CD8-positive, alpha-beta memory T cell (primary cell): ENCODE measurements around the gene SMPD4. TPM values are rescaled to one million over a fixed set of nuclear protein-coding genes. Genes with fewer than 3 reads are reported as not detected.
"Not testable (repeated sequence)": the region's sequence is repeated elsewhere in the genome, so short reads cannot be mapped to it uniquely, and the experiment has no call there.

Experiments used
- CTCF ChIA-PET: fragments of 350-600 bp; sonication (Branson Sonifier 250); formaldehyde crosslinking; loops from one replicate; lab custom pipeline; 2021; ENCODE audit warnings: antibody characterized with exemption; lab: Charles Lee
- POLR2A ChIA-PET: fragments of 350-600 bp; sonication (Branson Sonifier 250); formaldehyde crosslinking; loops from one replicate; lab custom pipeline; 2021; ENCODE audit warnings: antibody characterized with exemption; lab: Charles Lee
- DNase-seq, 5 donors: peaks; one replicate each; pipeline versions ENCODE4 v3.0.0 to v3.0.0-alpha.2; 2020 to 2022; ENCODE audit warnings: mixed read lengths in 1 of 5
- H3K27ac ChIP-seq: one replicate; pipeline ENCODE4 v1.7.0; 2013; ENCODE audit warnings: low read depth, mild to moderate bottlenecking, low read length, moderate library complexity
- H3K27me3 ChIP-seq: 2 replicates; pipeline ENCODE4 v1.7.0; 2013; ENCODE audit warnings: low read length, mild to moderate bottlenecking; ENCODE audit not compliant: insufficient read depth, poor library complexity, severe bottlenecking
- H3K36me3 ChIP-seq: 2 replicates; pipeline ENCODE4 v1.7.0; 2013; ENCODE audit warnings: mild to moderate bottlenecking, low read length, moderate library complexity; ENCODE audit not compliant: insufficient read depth
- H3K4me1 ChIP-seq: 2 replicates; pipeline ENCODE4 v1.7.0; 2013; ENCODE audit warnings: mild to moderate bottlenecking, low read length, moderate library complexity; ENCODE audit not compliant: insufficient read depth
- H3K4me3 ChIP-seq: 2 replicates; pipeline ENCODE4 v1.7.0; 2013; ENCODE audit warnings: mild to moderate bottlenecking, low read length
- H3K9me3 ChIP-seq: 2 replicates; pipeline ENCODE4 v1.7.0; 2013; ENCODE audit warnings: mild to moderate bottlenecking, low read length
- H3K27ac Mint-ChIP-seq, 8 donors: one replicate each; pipeline ENCODE4 v1.8.0; 2020 to 2021; ENCODE audit warnings: mixed read lengths in 8 of 8, mild to moderate bottlenecking in 6 of 8, inconsistent platforms in 3 of 8, moderate library complexity in 3 of 8
- H3K27me3 Mint-ChIP-seq, 2 donors: one replicate each; pipeline ENCODE4 v1.8.0; 2020 to 2021; ENCODE audit warnings: mixed read lengths in 2 of 2, mild to moderate bottlenecking in 1 of 2, moderate library complexity in 1 of 2
- H3K36me3 Mint-ChIP-seq, 3 donors: one replicate each; pipeline ENCODE4 v1.8.0; 2020 to 2021; ENCODE audit warnings: mixed read lengths in 3 of 3, inconsistent platforms in 1 of 3, mild to moderate bottlenecking in 1 of 3
- H3K4me1 Mint-ChIP-seq, 3 donors: one replicate each; pipeline ENCODE4 v1.8.0; 2020 to 2021; ENCODE audit warnings: mixed read lengths in 3 of 3, inconsistent platforms in 1 of 3, mild to moderate bottlenecking in 1 of 3
- H3K4me3 Mint-ChIP-seq, 7 donors: one replicate each; pipeline ENCODE4 v1.8.0; 2020 to 2021; ENCODE audit warnings: mixed read lengths in 7 of 7, mild to moderate bottlenecking in 6 of 7, moderate library complexity in 4 of 7, inconsistent platforms in 2 of 7
- H3K9me3 Mint-ChIP-seq, 5 donors: one replicate each; pipeline ENCODE4 v1.8.0; 2020 to 2022; ENCODE audit warnings: mixed read lengths in 5 of 5, mild to moderate bottlenecking in 3 of 5, moderate library complexity in 2 of 5, inconsistent platforms in 1 of 5
- polyA plus RNA-seq: library from polyadenylated mRNA; unstranded; fragments of 300-500 nt; fragmentation: Illumina TruSeq; gene quantifications from one replicate; pipeline ENCODE4 v1.2.3, GENCODE V29; 2021
- total RNA-seq, 2 experiments: library from RNA; stranded (reverse); gene quantifications; one replicate each; pipeline ENCODE4 v1.2.3, GENCODE V29; 2021

SMPD4 gene
- total and polyA plus RNA-seq, 3 experiments from 2014 or later: 43.2 to 113 (median 111) TPM

DNA sequence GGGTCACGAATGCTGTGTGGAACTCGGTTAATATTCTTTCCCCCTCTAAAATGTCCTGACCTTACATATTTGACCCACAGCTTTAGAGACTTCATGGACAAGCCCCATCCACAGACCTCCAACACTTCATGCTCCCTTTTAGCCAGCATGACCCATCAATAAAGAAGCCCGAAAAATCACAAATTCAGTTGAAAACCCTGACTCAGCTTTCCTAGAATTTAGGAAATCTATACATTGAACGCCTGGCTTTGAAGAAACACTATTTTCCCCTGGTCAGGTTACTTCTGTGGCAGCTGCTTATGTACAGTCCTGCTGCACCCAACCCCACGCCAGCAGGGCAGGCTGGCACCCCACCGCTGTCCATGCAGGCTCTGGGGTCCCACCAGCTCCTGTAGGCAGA is 9.9 kb upstream of the SMPD4 start:
- H3K27ac ChIP-seq, H3K27me3 Mint-ChIP-seq, H3K9me3 ChIP-seq, H3K9me3 Mint-ChIP-seq, H3K4me1 Mint-ChIP-seq, H3K4me1 ChIP-seq, POLR2A ChIA-PET, H3K27ac Mint-ChIP-seq, H3K4me3 Mint-ChIP-seq, CTCF ChIA-PET, H3K27me3 ChIP-seq, H3K4me3 ChIP-seq, H3K36me3 ChIP-seq, DNase-seq: not testable (repeated sequence)
- H3K36me3 Mint-ChIP-seq: peaks cover 0 to 16% (median 5%) of the 10 kb centered on the region in 3 donors

DNA sequence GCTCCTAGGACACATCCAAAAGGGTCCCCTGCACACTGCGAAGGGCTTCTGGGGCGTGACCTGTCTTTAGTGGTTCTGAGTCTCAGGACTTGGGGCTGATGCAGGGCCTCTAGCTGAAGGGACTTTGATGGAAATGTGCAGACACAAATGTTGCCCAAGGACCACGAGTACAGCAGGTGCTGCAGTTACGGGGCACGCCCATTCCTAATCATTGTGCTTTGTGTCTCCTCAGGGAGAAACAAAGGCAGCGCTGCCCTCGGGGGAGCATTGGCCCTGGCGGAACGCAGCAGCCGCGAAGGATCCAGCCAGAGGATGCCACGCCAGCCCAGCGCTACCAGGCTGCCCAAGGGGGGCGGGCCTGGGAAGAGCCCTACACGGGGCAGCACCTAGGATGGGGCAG is 8.8 kb upstream of the SMPD4 start:
- no peak for DNase-seq
- peaks cover 0 to 6% (median 2%) of the 10 kb centered on the region in 3 donors for H3K4me1 Mint-ChIP-seq
- no peak overlapping the region for H3K4me3 Mint-ChIP-seq
- no peaks in the 10 kb centered on the region for H3K4me1 ChIP-seq
- no peaks in the 10 kb centered on the region for H3K9me3 Mint-ChIP-seq
- ChIA-PET POLR2A (no interaction called here), CTCF (no interaction called here)
- H3K36me3 ChIP-seq: no peaks in the 10 kb centered on the region
- H3K27ac Mint-ChIP-seq: no peak overlapping the region
- H3K27ac ChIP-seq: no peak overlapping the region
- no peaks in the 10 kb centered on the region for H3K9me3 ChIP-seq
- peaks cover 0 to 16% (median 5%) of the 10 kb centered on the region in 3 donors for H3K36me3 Mint-ChIP-seq
- peaks cover 0 to 2% of the 10 kb centered on the region in 2 donors for H3K27me3 Mint-ChIP-seq
- H3K27me3 ChIP-seq: no peaks in the 10 kb centered on the region
- no peak overlapping the region for H3K4me3 ChIP-seq

DNA sequence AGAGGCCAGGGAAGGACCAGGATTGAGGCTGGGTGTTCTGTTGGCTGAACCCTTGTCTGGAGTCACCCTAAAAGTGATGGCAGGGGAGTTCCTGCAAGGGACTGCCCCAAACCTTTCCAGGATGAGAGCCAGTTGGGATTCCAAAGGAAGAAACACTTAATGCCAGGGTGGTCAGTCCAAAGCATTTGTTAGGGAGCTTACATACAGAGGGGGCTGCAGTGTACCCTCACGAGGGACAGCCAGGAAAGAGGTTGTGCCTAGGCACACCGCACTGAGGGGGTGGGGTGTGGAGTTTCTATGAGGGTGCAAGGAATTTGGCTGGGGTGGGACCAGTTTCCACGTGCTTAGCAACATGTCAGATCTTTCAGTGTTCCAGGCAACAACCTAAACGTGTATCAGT is 7.6 kb upstream of the SMPD4 start:
- Mint-ChIP-seq H3K27ac (peak overlapping the region in 2 of 8 donors; percentile 23 to 71), H3K36me3 (peaks cover 0 to 16% (median 5%) of the 10 kb centered on the region in 3 donors)
- H3K4me1 Mint-ChIP-seq, H3K27ac ChIP-seq, H3K27me3 ChIP-seq, H3K27me3 Mint-ChIP-seq, H3K4me3 ChIP-seq, CTCF ChIA-PET, DNase-seq, H3K36me3 ChIP-seq, POLR2A ChIA-PET, H3K9me3 Mint-ChIP-seq, H3K9me3 ChIP-seq, H3K4me1 ChIP-seq, H3K4me3 Mint-ChIP-seq: not testable (repeated sequence)

DNA sequence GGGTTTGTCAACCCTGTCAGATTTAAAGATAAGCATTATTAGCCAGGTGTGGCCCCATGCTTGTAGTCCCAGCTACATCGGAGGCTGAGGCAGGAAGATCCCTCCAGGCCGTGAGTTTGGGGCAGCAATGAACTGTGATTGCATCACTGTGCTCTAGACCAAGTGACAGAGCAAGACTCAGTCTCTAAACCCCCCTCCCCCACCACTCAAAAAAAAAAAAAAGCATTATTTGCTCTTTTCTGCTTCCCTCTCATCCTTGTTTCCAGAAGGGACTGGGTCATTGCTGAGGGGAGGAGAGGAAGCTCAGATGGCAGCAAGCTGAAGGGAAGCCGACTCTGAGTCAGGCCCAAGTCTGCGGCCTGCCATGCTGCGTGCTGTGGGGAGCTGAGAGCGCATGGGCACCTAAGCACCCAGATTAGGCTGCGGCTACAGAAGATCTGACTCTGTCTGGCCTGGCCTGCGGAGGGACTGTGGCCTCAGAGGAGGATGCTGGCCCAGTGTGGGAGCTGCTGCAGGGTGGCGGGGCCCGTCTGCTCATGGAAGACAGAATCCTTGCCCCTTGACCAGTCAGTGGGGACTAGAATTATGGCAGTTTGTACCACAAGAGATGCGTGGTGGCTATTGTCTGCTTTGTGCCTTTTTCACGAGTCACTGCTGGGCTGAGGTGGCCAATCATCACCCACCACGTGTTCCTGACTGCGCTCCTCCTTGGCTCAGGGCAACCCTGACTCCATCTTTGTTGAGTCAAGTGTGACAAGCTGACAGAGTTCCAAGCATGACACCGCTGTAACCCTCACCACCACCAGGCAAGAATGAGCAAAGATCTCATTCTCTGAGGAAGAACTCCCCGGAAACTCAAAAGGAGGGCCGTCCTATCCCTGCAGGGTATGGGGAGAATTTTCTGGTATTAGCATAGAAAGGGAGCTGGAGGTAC is 6.7 kb upstream of the SMPD4 start:
- H3K4me3 ChIP-seq, POLR2A ChIA-PET, H3K9me3 Mint-ChIP-seq, H3K36me3 ChIP-seq, CTCF ChIA-PET, DNase-seq, H3K27me3 Mint-ChIP-seq, H3K9me3 ChIP-seq, H3K4me3 Mint-ChIP-seq, H3K27me3 ChIP-seq, H3K27ac ChIP-seq: not testable (repeated sequence)
- Mint-ChIP-seq H3K4me1 (peaks cover 5 to 16% (median 10%) of the 10 kb centered on the region in 3 donors), H3K27ac (peak overlapping the region in 1 of 8 donors; percentile 19), H3K36me3 (peaks cover 0 to 18% (median 7%) of the 10 kb centered on the region in 3 donors)
- H3K4me1 ChIP-seq: peaks cover 10% of the 10 kb centered on the region

DNA sequence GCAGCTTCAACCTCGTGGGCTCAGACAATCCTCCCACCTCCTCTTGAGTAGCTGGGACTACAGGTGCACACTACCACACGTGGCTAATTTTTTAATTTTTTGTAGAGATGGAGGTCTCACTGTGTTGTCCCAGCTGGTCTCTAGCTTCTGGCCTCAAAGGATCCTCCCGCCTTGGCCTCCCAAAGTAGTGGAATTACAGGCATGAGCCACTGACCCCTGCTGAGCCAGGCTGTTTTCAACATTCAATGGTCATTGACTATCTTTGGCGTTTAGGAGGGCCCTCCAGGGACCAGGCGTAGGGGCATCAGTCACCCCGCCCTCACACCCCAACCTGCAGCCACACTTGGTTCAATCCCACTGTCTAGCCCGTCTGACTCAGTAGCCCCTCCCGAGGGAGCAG is 5.9 kb upstream of the SMPD4 start:
- Histone ChIP-seq H3K4me1 (peaks cover 15% of the 10 kb centered on the region), H3K27me3 (no peaks in the 10 kb centered on the region), H3K4me3 (no peak overlapping the region), H3K27ac (no peak overlapping the region), H3K9me3 (no peaks in the 10 kb centered on the region), H3K36me3 (no peaks in the 10 kb centered on the region)
- H3K4me3 Mint-ChIP-seq: no peak overlapping the region
- peaks cover 5 to 19% (median 13%) of the 10 kb centered on the region in 3 donors for H3K4me1 Mint-ChIP-seq
- no peak for DNase-seq
- ChIA-PET POLR2A (no interaction called here), CTCF (no interaction called here)
- H3K9me3 Mint-ChIP-seq: no peaks in the 10 kb centered on the region
- peak overlapping the region in 2 of 8 donors; percentile 69 to 82 for H3K27ac Mint-ChIP-seq
- peaks cover 0 to 17% (median 7%) of the 10 kb centered on the region in 3 donors for H3K36me3 Mint-ChIP-seq
- H3K27me3 Mint-ChIP-seq: no peaks in the 10 kb centered on the region

DNA sequence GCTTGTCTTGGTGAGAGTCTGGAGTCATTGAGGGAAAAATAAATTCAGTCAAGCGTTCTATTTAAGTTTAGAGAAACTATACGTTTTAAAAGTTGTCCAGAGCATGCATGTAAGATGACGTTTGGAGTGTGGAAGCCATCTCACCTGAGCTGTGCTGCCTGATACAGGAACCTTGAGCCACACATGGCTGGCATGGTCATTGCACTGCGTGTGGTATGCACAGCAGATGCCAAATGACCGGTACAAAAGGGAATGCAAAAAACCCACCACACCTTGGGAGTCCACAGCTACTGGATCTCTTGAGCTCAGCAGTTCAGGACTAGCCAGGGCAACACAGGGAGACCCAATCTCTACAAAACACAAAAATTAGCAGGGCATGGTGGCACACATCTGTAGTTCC is 5.0 kb upstream of the SMPD4 start:
- Histone ChIP-seq H3K36me3 (no peaks in the 10 kb centered on the region), H3K4me1 (peaks cover 15% of the 10 kb centered on the region), H3K27ac (no peak overlapping the region), H3K27me3 (no peaks in the 10 kb centered on the region), H3K4me3 (no peak overlapping the region), H3K9me3 (no peaks in the 10 kb centered on the region)
- Mint-ChIP-seq H3K4me3 (peak overlapping the region in 1 of 7 donors; percentile 7), H3K27me3 (peaks cover 0 to 1% of the 10 kb centered on the region in 2 donors), H3K27ac (peak overlapping the region in 1 of 8 donors; percentile 56), H3K9me3 (no peaks in the 10 kb centered on the region), H3K4me1 (peaks cover 5 to 21% (median 14%) of the 10 kb centered on the region in 3 donors), H3K36me3 (peaks cover 0 to 17% (median 5%) of the 10 kb centered on the region in 3 donors)
- ChIA-PET POLR2A (no interaction called here), CTCF (no interaction called here)
- DNase-seq: no peak

DNA sequence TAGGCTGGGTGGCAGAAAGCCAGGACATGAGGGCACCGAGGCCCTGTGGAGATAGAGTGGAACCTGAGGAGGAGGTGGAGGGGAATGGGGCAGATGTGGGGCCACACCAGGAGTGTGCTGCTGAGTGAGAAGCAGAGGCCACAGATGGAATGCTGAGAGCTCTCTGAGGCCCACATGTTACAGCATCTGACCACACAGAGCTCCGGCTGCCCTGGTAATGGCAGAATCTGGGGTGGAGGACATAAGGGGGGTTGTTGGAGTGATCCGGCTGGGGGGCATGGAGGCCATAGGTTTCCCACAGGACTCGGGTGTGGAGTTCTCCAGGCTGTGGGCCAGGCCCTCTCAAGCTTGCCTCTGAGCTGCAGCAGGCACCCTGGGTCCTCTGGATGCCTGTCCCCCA is 4.5 kb upstream of the SMPD4 start:
- peaks cover 0 to 17% (median 4%) of the 10 kb centered on the region in 3 donors for H3K36me3 Mint-ChIP-seq
- Histone ChIP-seq H3K4me3 (no peak overlapping the region), H3K36me3 (no peaks in the 10 kb centered on the region), H3K9me3 (no peaks in the 10 kb centered on the region), H3K4me1 (peaks cover 16% of the 10 kb centered on the region), H3K27me3 (no peaks in the 10 kb centered on the region), H3K27ac (no peak overlapping the region)
- peaks cover 8 to 26% (median 18%) of the 10 kb centered on the region in 3 donors for H3K4me1 Mint-ChIP-seq
- ChIA-PET POLR2A (no interaction called here), CTCF (no interaction called here)
- no peaks in the 10 kb centered on the region for H3K9me3 Mint-ChIP-seq
- peaks cover 0 to 2% of the 10 kb centered on the region in 2 donors for H3K27me3 Mint-ChIP-seq
- peak overlapping the region in 4 of 8 donors; percentile 5 to 90 (median 63) for H3K27ac Mint-ChIP-seq
- H3K4me3 Mint-ChIP-seq: peak overlapping the region in 2 of 7 donors; percentile 59 to 62
- DNase-seq: no peak

DNA sequence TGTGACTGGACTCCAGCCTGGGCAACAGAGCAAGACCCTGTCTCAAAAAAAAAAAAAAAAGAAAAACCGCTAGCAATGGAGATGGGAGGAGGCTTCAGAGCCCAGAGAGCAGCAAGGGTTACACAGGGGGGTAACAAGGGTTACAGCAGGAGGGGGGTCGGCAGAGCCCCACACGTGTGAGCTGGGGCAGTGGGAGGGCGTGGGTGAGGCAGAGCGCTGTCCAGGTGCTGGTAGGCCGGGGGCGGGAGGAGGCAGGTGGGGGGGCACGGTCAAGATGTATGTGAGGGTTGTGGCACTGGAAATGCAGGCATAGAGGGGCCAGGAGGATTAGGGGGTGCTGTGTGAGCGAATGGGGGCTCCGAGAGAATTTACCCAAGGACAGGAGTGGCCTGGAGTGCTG is 4.0 kb upstream of the SMPD4 start:
- POLR2A ChIA-PET: no interaction called here
- no peaks in the 10 kb centered on the region for H3K9me3 ChIP-seq

More for the DNA sequence above, 4.0 kb upstream of the SMPD4 start:
- H3K4me3 Mint-ChIP-seq: peak overlapping the region in 3 of 7 donors; percentile 35 to 62 (median 59)
- no peaks in the 10 kb centered on the region for H3K9me3 Mint-ChIP-seq
- DNase-seq: no peak
- H3K27me3 Mint-ChIP-seq: peaks cover 0 to 4% of the 10 kb centered on the region in 2 donors
- Histone ChIP-seq H3K27me3 (no peaks in the 10 kb centered on the region), H3K4me3 (no peak overlapping the region), H3K36me3 (no peaks in the 10 kb centered on the region), H3K27ac (no peak overlapping the region), H3K4me1 (peaks cover 21% of the 10 kb centered on the region)
- H3K27ac Mint-ChIP-seq: peak overlapping the region in 3 of 8 donors; percentile 56 to 90 (median 70)
- peaks cover 0 to 15% (median 4%) of the 10 kb centered on the region in 3 donors for H3K36me3 Mint-ChIP-seq
- peaks cover 12 to 30% (median 21%) of the 10 kb centered on the region in 3 donors for H3K4me1 Mint-ChIP-seq
- CTCF ChIA-PET: no interaction called here
